Measurements from ENCODE around the gene D2HGDH.

D2HGDH gene

DNA sequence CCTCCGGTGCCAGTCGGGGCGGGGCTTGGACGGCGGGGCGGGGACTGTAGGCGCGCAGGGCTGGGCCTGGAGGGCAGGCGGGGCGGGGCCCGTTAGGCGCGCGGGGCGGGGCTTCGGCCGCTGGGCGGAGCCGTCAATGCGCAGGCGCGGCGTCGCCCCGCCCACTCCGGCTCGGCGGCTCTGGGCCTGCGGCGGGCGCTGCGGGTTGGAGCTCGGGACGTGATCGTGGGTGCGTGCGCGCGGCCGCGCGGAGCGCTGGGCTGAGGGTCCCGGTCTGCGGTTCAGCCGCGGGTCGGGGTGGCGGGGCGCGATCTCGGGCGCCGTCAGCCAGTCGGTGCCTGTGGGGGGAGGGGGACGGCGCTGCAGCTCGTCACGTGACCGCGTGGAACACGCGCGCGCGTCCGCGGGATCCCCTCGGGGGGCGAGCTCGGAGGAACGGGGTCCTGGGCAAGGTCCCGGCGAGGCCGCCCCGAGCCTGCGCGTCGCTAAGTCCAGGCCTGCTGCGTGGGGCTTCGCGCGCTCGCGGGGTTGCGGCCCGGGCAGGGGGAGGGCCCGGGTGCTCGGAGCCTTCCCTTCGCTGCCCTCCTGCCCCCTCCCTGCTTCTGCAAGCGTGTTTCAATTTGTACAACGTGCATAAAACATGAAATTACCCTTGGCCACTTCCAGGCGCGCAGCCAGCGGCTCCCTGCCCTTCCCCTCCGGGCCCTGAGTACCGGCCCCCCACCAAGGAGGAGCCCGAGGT is at the start of gene D2HGDH:
TSS of gene D2HGDH (plus strand) at position 164 of the 742 bp plus-strand sequence. CDS start 595 bp downstream, outside the sequence.
- peaks cover 22% of the 10 kb centered on the region for H3K4me1 ChIP-seq (ENCODE audit: insufficient read depth, poor library complexity, severe bottlenecking)
- H3K27me3 ChIP-seq (ENCODE audit: insufficient read depth, poor library complexity, severe bottlenecking), result no peaks in the 10 kb centered on the region
- 0 out of 2 replicates have a peak, but pooled peaks cover 5% of the 10 kb centered on the region for H3K36me3 ChIP-seq (ENCODE audit: low read depth)
- peak within 1 kb of the TSS; percentile 93 for H3K4me3 ChIP-seq (ENCODE audit: severe bottlenecking)
- TF ChIP-seq, protein P1, sequence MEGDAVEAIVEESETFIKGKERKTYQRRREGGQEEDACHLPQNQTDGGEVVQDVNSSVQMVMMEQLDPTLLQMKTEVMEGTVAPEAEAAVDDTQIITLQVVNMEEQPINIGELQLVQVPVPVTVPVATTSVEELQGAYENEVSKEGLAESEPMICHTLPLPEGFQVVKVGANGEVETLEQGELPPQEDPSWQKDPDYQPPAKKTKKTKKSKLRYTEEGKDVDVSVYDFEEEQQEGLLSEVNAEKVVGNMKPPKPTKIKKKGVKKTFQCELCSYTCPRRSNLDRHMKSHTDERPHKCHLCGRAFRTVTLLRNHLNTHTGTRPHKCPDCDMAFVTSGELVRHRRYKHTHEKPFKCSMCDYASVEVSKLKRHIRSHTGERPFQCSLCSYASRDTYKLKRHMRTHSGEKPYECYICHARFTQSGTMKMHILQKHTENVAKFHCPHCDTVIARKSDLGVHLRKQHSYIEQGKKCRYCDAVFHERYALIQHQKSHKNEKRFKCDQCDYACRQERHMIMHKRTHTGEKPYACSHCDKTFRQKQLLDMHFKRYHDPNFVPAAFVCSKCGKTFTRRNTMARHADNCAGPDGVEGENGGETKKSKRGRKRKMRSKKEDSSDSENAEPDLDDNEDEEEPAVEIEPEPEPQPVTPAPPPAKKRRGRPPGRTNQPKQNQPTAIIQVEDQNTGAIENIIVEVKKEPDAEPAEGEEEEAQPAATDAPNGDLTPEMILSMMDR (IDR thresholded peaks at IDR 0.05; ENCODE audit: poor library complexity, severe bottlenecking), result no peak
- peak within 1 kb of the TSS; percentile 69 for H3K27ac ChIP-seq (ENCODE audit: poor library complexity, severe bottlenecking)
- ATAC-seq (ENCODE audit: low read depth) (peak; percentile 65), DNase-seq (ENCODE audit: low spot score) (peak; percentile 88)
- no peaks in the 10 kb centered on the region for H3K9me3 ChIP-seq (ENCODE audit: severe bottlenecking)

DNA sequence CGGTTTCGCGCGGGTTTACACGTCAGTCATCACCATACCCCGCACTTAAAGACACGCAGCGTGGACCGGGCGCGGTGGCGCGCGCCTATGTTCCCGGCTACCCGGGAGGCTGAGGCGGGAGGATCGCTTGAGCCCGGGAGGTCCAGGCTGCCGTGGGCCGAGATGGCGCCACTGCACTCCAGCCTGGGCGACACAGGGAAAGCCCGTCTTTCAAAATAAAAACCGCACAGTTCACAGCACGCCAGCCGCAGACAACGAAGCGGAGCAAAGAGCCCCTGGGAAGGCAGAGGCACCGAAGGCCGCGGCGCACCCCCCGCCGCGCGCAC is 48.1 kb upstream of the D2HGDH start:
- H3K4me3 ChIP-seq (ENCODE audit: severe bottlenecking), result peak overlapping the region; percentile 86
- ATAC-seq (ENCODE audit: low read depth) (no peak; the same call in 2 of the 3 replicates), DNase-seq (ENCODE audit: low spot score) (no peak)
- H3K27me3 ChIP-seq (ENCODE audit: insufficient read depth, poor library complexity, severe bottlenecking), result no peaks in the 10 kb centered on the region
- TF ChIP-seq, protein P1 (IDR thresholded peaks at IDR 0.05; ENCODE audit: poor library complexity, severe bottlenecking), result no peak
- H3K9me3 ChIP-seq (ENCODE audit: severe bottlenecking), result no peaks in the 10 kb centered on the region
- H3K36me3 ChIP-seq (ENCODE audit: low read depth), result peaks cover 59% of the 10 kb centered on the region
- peak overlapping the region; percentile 67 for H3K27ac ChIP-seq (ENCODE audit: poor library complexity, severe bottlenecking)
- H3K4me1 ChIP-seq (ENCODE audit: insufficient read depth, poor library complexity, severe bottlenecking), result peaks cover 6% of the 10 kb centered on the region

DNA sequence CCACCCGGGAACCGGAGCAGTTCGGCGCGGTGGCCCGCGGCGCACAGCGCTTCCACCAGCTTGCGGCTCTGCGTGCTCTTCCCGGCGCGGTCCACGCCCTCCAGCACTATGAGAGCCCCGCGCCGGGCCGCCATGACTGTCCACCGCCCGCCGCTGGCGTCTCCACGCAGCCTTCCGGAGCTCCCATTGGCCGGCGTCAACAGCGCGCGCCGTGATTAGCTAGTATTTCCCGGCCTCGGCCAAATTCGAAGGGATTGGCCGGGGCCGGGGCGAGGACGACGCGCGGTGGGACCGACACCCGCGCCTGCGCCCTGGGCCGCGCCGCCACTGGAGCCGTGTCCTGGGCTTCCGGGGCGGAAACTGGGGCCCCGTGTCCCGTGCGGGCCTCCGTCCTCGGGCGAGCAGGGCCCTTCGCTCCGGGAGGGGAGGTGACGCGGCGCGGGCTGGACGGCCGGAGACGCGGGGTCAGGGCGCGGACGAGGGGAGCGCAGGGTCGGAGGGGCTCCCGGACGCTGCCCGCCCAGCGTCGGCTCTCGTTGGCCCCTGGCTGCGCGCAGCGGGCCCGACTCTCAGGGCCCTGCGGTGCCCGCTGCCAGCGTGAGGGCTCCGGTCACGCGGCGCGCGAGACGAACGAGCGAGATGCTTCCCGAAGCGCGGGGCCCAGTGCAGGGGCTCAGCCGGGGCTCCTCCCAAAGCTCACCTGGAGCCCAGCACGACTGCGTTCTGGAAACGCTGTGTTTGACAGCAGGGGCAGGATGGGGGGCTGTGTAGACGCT is 47.6 kb upstream of the D2HGDH start, which contains the start of gene DTYMK:
TSS of gene DTYMK (minus strand) at position 166 of the 776 bp plus-strand sequence. CDS start at position 134, 32 bp downstream.
- ATAC-seq (ENCODE audit: low read depth) (peak; percentile 98), DNase-seq (ENCODE audit: low spot score) (peak; percentile 94)
- Histone ChIP-seq H3K27me3 (ENCODE audit: insufficient read depth, poor library complexity, severe bottlenecking) (no peaks in the 10 kb centered on the region), H3K9me3 (ENCODE audit: severe bottlenecking) (no peaks in the 10 kb centered on the region), H3K27ac (ENCODE audit: poor library complexity, severe bottlenecking) (peak within 1 kb of the TSS; percentile 67), H3K4me1 (ENCODE audit: insufficient read depth, poor library complexity, severe bottlenecking) (peaks cover 9% of the 10 kb centered on the region), H3K36me3 (ENCODE audit: low read depth) (peaks cover 59% of the 10 kb centered on the region), H3K4me3 (ENCODE audit: severe bottlenecking) (peak within 1 kb of the TSS; percentile 86)
- TF ChIP-seq, protein P1 (IDR thresholded peaks at IDR 0.05; ENCODE audit: poor library complexity, severe bottlenecking), result no peak

DNA sequence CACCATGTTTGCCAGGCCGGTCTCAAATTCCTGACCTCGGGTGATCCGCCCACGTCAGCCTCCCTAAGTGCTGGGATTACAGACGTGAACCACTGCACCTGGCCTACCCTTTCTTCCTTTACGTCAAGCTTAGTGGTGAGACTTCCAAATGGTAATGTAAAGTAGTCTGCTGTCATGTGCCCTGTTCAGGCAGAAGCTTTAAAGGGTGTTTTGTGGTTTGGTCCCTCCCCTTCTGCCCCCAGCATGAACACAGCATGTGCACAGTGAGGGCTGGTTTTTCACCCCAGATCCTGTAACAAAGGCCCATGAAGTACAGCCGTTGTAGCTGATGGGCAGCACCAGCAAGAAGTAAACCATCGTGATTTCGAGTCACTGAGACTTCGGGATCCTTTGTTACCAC is 45.1 kb upstream of the D2HGDH start:
- Histone ChIP-seq H3K4me3 (ENCODE audit: severe bottlenecking) (no peak overlapping the region), H3K4me1 (ENCODE audit: insufficient read depth, poor library complexity, severe bottlenecking) (peaks cover 14% of the 10 kb centered on the region), H3K36me3 (ENCODE audit: low read depth) (peaks cover 53% of the 10 kb centered on the region), H3K9me3 (ENCODE audit: severe bottlenecking) (no peaks in the 10 kb centered on the region), H3K27me3 (ENCODE audit: insufficient read depth, poor library complexity, severe bottlenecking) (no peaks in the 10 kb centered on the region), H3K27ac (ENCODE audit: poor library complexity, severe bottlenecking) (no peak overlapping the region)
- DNase-seq (ENCODE audit: low spot score) (no peak), ATAC-seq (ENCODE audit: low read depth) (no peak)
- TF ChIP-seq, protein P1 (IDR thresholded peaks at IDR 0.05; ENCODE audit: poor library complexity, severe bottlenecking), result no peak

Data from RWPE2 (cell line).